ENCODE data around the gene DOCK4.

DOCK4 gene

GRCh38 chr7:111845853-111846252, 360.3 kb downstream of the DOCK4 start:
- H3K9me3 ChIP-seq (ENCODE audit: insufficient read depth, low read length) = peaks cover 8% of the 10 kb centered on the region; the same call in 1 of the 2 replicates
- H3K4me1 ChIP-seq (ENCODE audit: insufficient read depth, insufficient read length) = no peaks in the 10 kb centered on the region
- no peaks in the 10 kb centered on the region for H3K27me3 ChIP-seq (ENCODE audit: insufficient read depth, insufficient read length)
- H3K36me3 ChIP-seq (ENCODE audit: insufficient read depth, insufficient read length, low read length) = no peaks in the 10 kb centered on the region
- no peak overlapping the region for H3K4me3 ChIP-seq (ENCODE audit: insufficient read length, low read depth)
- TF ChIP-seq YY1 (IDR thresholded peaks at IDR 0.05; ENCODE audit: insufficient read depth, insufficient read length) (no peak), SUZ12 (IDR thresholded peaks at IDR 0.05; ENCODE audit: extremely low read depth, insufficient read depth, insufficient read length) (no peak)
- H3K9ac ChIP-seq (ENCODE audit: insufficient read length, low read depth) = no peak overlapping the region
- no peak for DNase-seq (ENCODE audit: low read depth, low spot score)

GRCh38 chr7:111844904-111845671, 361.1 kb downstream of the DOCK4 start:
- Histone ChIP-seq H3K4me3 (ENCODE audit: insufficient read length, low read depth) (no peak overlapping the region), H3K36me3 (ENCODE audit: insufficient read depth, insufficient read length, low read length) (no peaks in the 10 kb centered on the region), H3K9ac (ENCODE audit: insufficient read length, low read depth) (no peak overlapping the region), H3K9me3 (ENCODE audit: insufficient read depth, low read length) (0 out of 2 replicates have a peak, but pooled peaks cover under 1% of the 10 kb centered on the region), H3K27me3 (ENCODE audit: insufficient read depth, insufficient read length) (no peaks in the 10 kb centered on the region), H3K4me1 (ENCODE audit: insufficient read depth, insufficient read length) (no peaks in the 10 kb centered on the region)
- no peak for TF ChIP-seq ZNF274 (IDR thresholded peaks at IDR 0.05; ENCODE audit: low read depth, low read length)
- no peak for TF ChIP-seq SUZ12 (IDR thresholded peaks at IDR 0.05; ENCODE audit: extremely low read depth, insufficient read depth, insufficient read length)
- TF ChIP-seq YY1 (IDR thresholded peaks at IDR 0.05; ENCODE audit: insufficient read depth, insufficient read length) = no peak
- DNase-seq (ENCODE audit: low read depth, low spot score) = no peak

GRCh38 chr7:111842491-111842890, 363.7 kb downstream of the DOCK4 start:
- no peak for TF ChIP-seq ZNF274 (IDR thresholded peaks at IDR 0.05; ENCODE audit: low read depth, low read length)
- TF ChIP-seq SUZ12 (IDR thresholded peaks at IDR 0.05; ENCODE audit: extremely low read depth, insufficient read depth, insufficient read length) = no peak
- no peak for TF ChIP-seq YY1 (IDR thresholded peaks at IDR 0.05; ENCODE audit: insufficient read depth, insufficient read length)

GRCh38 chr7:111841596-111842205, 364.5 kb downstream of the DOCK4 start:
- no peak overlapping the region for H3K4me3 ChIP-seq (ENCODE audit: insufficient read length, low read depth)
- H3K27me3 ChIP-seq (ENCODE audit: insufficient read depth, insufficient read length) = no peaks in the 10 kb centered on the region
- no peaks in the 10 kb centered on the region for H3K4me1 ChIP-seq (ENCODE audit: insufficient read depth, insufficient read length)
- H3K36me3 ChIP-seq (ENCODE audit: insufficient read depth, insufficient read length, low read length) = no peaks in the 10 kb centered on the region
- no peak overlapping the region for H3K9ac ChIP-seq (ENCODE audit: insufficient read length, low read depth)
- H3K9me3 ChIP-seq (ENCODE audit: insufficient read depth, low read length) = no peaks in the 10 kb centered on the region
- TF ChIP-seq SUZ12 (IDR thresholded peaks at IDR 0.05; ENCODE audit: extremely low read depth, insufficient read depth, insufficient read length) (no peak), ZNF274 (IDR thresholded peaks at IDR 0.05; ENCODE audit: low read depth, low read length) (no peak), YY1 (IDR thresholded peaks at IDR 0.05; ENCODE audit: insufficient read depth, insufficient read length) (no peak)
- no peak for DNase-seq (ENCODE audit: low read depth, low spot score)

More at GRCh38 chr7:111842491-111842890, 363.7 kb downstream of the DOCK4 start:
- H3K27me3 ChIP-seq (ENCODE audit: insufficient read depth, insufficient read length) = no peaks in the 10 kb centered on the region
- no peaks in the 10 kb centered on the region for H3K4me1 ChIP-seq (ENCODE audit: insufficient read depth, insufficient read length)
- H3K9ac ChIP-seq (ENCODE audit: insufficient read length, low read depth) = no peak overlapping the region
- H3K9me3 ChIP-seq (ENCODE audit: insufficient read depth, low read length) = no peaks in the 10 kb centered on the region
- H3K4me3 ChIP-seq (ENCODE audit: insufficient read length, low read depth) = no peak overlapping the region
- no peak for DNase-seq (ENCODE audit: low read depth, low spot score)
- H3K36me3 ChIP-seq (ENCODE audit: insufficient read depth, insufficient read length, low read length) = no peaks in the 10 kb centered on the region

DNA sequence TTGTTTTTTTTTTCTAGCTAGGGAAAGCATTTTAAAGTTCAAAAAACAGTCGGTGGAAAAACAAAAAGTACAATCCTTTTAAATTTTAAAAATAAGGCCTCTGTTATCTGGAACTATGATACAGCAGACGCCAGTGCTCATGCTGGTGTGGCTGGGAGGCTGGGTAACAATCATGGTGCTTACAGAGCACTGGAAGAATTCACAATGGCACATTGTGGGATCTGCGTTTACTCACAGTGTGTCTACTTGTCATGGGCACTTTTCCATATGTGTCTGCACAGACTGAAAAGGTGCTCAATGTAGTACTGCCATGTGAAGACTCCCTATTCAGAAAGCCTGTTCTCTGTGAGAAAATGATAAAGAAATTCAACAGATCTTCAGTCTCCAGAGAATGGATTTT, 365.7 kb downstream of the DOCK4 start:
- Histone ChIP-seq H3K9me3 (ENCODE audit: insufficient read depth, low read length) (no peaks in the 10 kb centered on the region), H3K4me3 (ENCODE audit: insufficient read length, low read depth) (no peak overlapping the region), H3K27me3 (ENCODE audit: insufficient read depth, insufficient read length) (no peaks in the 10 kb centered on the region), H3K9ac (ENCODE audit: insufficient read length, low read depth) (no peak overlapping the region), H3K36me3 (ENCODE audit: insufficient read depth, insufficient read length, low read length) (no peaks in the 10 kb centered on the region), H3K4me1 (ENCODE audit: insufficient read depth, insufficient read length) (no peaks in the 10 kb centered on the region)
- TF ChIP-seq YY1 (IDR thresholded peaks at IDR 0.05; ENCODE audit: insufficient read depth, insufficient read length) (no peak), ZNF274 (IDR thresholded peaks at IDR 0.05; ENCODE audit: low read depth, low read length) (no peak), SUZ12 (IDR thresholded peaks at IDR 0.05; ENCODE audit: extremely low read depth, insufficient read depth, insufficient read length) (no peak)
- DNase-seq (ENCODE audit: low read depth, low spot score) = no peak

DNA sequence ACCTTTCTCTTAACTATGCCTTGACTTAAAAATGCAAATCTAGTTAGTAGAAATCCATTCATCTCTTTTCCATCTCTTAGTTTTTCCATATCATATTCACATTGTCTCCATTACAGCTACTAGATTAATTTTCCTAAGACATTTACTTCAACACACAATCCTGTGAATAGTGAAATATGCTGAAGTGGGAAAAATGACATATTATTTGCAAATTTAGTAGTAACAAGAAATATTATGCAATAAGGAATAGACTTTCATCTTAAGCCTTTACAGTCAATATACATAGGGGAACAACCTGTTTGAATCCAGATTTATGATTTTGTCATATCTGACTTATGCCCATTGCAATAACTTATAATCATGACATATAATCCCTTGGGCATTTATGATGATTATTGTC, 366.9 kb downstream of the DOCK4 start:
- H3K4me1 ChIP-seq (ENCODE audit: insufficient read depth, insufficient read length) = no peaks in the 10 kb centered on the region
- no peaks in the 10 kb centered on the region for H3K36me3 ChIP-seq (ENCODE audit: insufficient read depth, insufficient read length, low read length)
- no peaks in the 10 kb centered on the region for H3K9me3 ChIP-seq (ENCODE audit: insufficient read depth, low read length)
- no peak overlapping the region for H3K9ac ChIP-seq (ENCODE audit: insufficient read length, low read depth)
- DNase-seq (ENCODE audit: low read depth, low spot score) = no peak
- TF ChIP-seq ZNF274 (IDR thresholded peaks at IDR 0.05; ENCODE audit: low read depth, low read length) (no peak), YY1 (IDR thresholded peaks at IDR 0.05; ENCODE audit: insufficient read depth, insufficient read length) (no peak), SUZ12 (IDR thresholded peaks at IDR 0.05; ENCODE audit: extremely low read depth, insufficient read depth, insufficient read length) (no peak)
- H3K4me3 ChIP-seq (ENCODE audit: insufficient read length, low read depth) = no peak overlapping the region
- H3K27me3 ChIP-seq (ENCODE audit: insufficient read depth, insufficient read length) = no peaks in the 10 kb centered on the region

GRCh38 chr7:111836592-111836991, 369.6 kb downstream of the DOCK4 start:
- no peak for DNase-seq (ENCODE audit: low read depth, low spot score)
- Histone ChIP-seq H3K4me3 (ENCODE audit: insufficient read length, low read depth) (no peak overlapping the region), H3K27me3 (ENCODE audit: insufficient read depth, insufficient read length) (no peaks in the 10 kb centered on the region), H3K4me1 (ENCODE audit: insufficient read depth, insufficient read length) (no peaks in the 10 kb centered on the region), H3K9me3 (ENCODE audit: insufficient read depth, low read length) (no peaks in the 10 kb centered on the region), H3K36me3 (ENCODE audit: insufficient read depth, insufficient read length, low read length) (no peaks in the 10 kb centered on the region), H3K9ac (ENCODE audit: insufficient read length, low read depth) (no peak overlapping the region)
- TF ChIP-seq ZNF274 (IDR thresholded peaks at IDR 0.05; ENCODE audit: low read depth, low read length) = no peak
- TF ChIP-seq SUZ12 (IDR thresholded peaks at IDR 0.05; ENCODE audit: extremely low read depth, insufficient read depth, insufficient read length) = no peak
- TF ChIP-seq YY1 (IDR thresholded peaks at IDR 0.05; ENCODE audit: insufficient read depth, insufficient read length) = no peak

Measured in NT2/D1 (cell line).